Duodenal mucosa (tissue), 2 donors: ENCODE measurements around the gene SMIM36.
"Not testable (repeated sequence)": the region's sequence is repeated elsewhere in the genome, so short reads cannot be mapped to it uniquely, and the experiment has no call there.

ENCODE experiments used
- H3K27ac ChIP-seq: one replicate; pipeline ENCODE4 v1.7.0; 2013; ENCODE audit warnings: low read depth, low read length
- H3K27me3 ChIP-seq, 2 donors: one replicate each; pipeline ENCODE4 v1.7.0; 2013; ENCODE audit warnings: low read length in 2 of 2, control low read depth in 1 of 2; ENCODE audit not compliant: insufficient read depth in 2 of 2, control insufficient read depth in 1 of 2
- H3K36me3 ChIP-seq, 2 donors: one replicate each; pipeline ENCODE4 v1.7.0; 2013; ENCODE audit warnings: low read length in 2 of 2, control low read depth in 1 of 2; ENCODE audit not compliant: insufficient read depth in 2 of 2, control insufficient read depth in 1 of 2
- H3K4me1 ChIP-seq, 2 donors: one replicate each; pipeline ENCODE4 v1.7.0; 2013; ENCODE audit warnings: low read length in 2 of 2, control low read depth in 1 of 2; ENCODE audit not compliant: insufficient read depth in 2 of 2, control insufficient read depth in 1 of 2
- H3K4me3 ChIP-seq, 2 donors: one replicate each; pipeline ENCODE4 v1.7.0; 2013; ENCODE audit warnings: low read length in 2 of 2, low read depth in 1 of 2
- H3K9ac ChIP-seq, 2 donors: one replicate each; pipeline ENCODE4 v1.7.0; 2013; ENCODE audit warnings: low read length in 2 of 2, low read depth in 1 of 2
- H3K9me3 ChIP-seq, 2 donors: one replicate each; pipeline ENCODE4 v1.7.0; 2013; ENCODE audit warnings: low read length in 2 of 2, control low read depth in 1 of 2; ENCODE audit not compliant: control insufficient read depth in 1 of 2

The SMIM36 gene

DNA sequence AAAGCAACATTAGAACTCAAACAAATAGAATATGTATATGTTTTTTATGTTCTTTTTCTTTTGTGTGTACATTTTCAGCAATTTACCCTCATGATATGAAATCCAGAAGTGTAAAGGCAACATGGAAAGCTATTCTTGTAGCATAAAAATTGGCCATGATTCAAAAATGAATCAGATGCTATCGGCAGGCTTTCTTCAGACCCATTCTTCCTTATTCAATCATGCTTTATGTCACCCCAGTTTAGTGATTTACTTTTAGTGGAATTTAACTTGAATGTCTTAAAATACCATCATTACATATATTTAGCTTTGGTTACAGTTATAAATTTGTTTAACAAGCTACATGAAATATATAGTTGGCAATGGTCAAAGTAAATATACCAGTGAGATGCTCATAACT lies 21.4 kb upstream of the SMIM36 start:
- Histone ChIP-seq H3K4me1 (no peaks in the 10 kb centered on the region), H3K27me3 (no peaks in the 10 kb centered on the region), H3K9me3 (no peaks in the 10 kb centered on the region), H3K36me3 (no peaks in the 10 kb centered on the region), H3K27ac (no peak overlapping the region), H3K9ac (no peak overlapping the region), H3K4me3 (no peak overlapping the region)

DNA sequence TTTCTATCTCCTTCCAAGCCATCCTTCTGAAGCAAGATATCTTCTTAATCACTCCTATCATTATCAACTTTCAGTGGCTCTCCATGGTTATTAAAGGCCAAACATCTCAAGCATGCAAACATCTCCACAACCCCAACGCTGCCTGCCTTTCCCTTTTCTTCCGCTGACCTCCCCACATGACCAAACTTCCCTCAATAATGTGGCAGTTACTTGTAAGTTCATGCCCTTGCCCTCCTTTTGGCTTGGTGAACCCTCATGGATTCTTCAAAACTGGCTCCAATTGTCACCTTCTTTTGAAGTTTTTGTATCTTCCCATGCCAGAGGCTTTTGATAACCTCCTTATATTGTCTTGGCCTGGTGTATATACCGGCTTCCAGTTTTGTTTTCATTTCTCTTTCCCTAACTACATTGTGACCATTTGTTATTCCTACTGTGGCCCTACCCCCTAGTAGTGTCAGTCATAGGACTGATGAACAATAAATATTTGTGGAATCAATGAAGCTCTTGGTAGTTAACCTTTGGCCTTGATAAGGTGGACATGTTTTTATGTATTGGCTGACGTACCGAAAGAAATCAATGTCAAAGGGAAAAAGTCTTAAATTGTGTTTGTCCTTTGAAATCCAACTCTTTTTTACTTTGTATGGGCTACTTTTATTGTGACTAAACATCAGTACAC lies 19.9 kb upstream of the SMIM36 start:
- no peak overlapping the region for H3K27ac ChIP-seq
- H3K4me3 ChIP-seq, result no peak overlapping the region
- no peaks in the 10 kb centered on the region for H3K27me3 ChIP-seq
- H3K9me3 ChIP-seq, result no peaks in the 10 kb centered on the region
- no peaks in the 10 kb centered on the region for H3K4me1 ChIP-seq
- H3K9ac ChIP-seq, result no peak overlapping the region
- H3K36me3 ChIP-seq, result no peaks in the 10 kb centered on the region

DNA sequence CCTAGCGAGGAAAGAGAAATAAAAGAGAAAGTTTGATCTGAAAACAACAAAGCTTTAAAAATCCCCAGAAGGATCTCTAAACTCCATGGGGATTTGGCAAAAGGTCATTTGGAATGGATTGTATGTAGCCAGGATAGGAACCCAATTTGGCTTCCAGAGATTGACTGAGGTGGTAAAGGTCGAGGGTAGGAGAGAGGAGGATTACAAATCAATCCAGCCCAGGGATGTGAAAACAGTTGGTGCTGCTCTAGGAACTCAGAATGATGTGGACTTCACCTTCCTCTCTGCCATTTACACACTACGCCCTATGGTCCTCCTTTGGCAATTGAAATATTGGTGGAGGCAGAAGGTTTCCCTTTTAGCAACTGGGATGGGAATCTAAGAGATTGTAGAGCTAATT lies 18.8 kb upstream of the SMIM36 start:
- Histone ChIP-seq H3K36me3 (no peaks in the 10 kb centered on the region), H3K4me3 (no peak overlapping the region), H3K27ac (no peak overlapping the region), H3K9me3 (no peaks in the 10 kb centered on the region), H3K9ac (no peak overlapping the region), H3K4me1 (no peaks in the 10 kb centered on the region), H3K27me3 (no peaks in the 10 kb centered on the region)

DNA sequence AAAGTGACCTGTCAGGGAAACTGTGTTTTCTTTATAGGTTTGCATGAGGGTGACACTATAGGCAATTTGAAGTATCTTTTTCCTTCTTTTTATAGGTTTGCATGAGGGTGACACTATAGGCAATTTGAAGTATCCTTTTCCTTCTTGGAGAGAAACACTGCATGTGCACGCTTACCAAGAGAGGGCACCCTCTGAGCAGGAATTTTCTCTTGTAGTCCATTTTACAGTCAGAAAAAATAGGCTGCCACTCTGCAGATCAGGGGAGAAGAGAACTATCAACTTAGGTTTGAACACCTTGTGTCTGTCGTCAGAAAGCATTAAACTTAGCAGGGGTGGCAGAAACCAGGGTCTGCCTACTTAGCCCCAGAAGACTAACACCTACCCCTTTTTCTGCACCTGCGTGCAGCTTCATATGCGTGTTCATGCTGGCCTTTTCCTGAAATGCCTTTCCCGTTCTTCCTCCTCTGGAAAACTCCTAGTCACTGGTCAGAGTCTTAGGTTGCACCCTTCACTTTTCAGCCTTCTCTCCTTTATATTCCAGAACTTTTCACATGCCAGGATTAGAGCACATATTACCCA lies 16.4 kb upstream of the SMIM36 start:
- H3K4me1 ChIP-seq, result no peaks in the 10 kb centered on the region
- H3K9ac ChIP-seq, result no peak overlapping the region
- H3K27ac ChIP-seq, result no peak overlapping the region
- H3K4me3 ChIP-seq, result no peak overlapping the region
- H3K36me3 ChIP-seq, result no peaks in the 10 kb centered on the region
- H3K27me3 ChIP-seq, result no peaks in the 10 kb centered on the region
- H3K9me3 ChIP-seq, result no peaks in the 10 kb centered on the region

DNA sequence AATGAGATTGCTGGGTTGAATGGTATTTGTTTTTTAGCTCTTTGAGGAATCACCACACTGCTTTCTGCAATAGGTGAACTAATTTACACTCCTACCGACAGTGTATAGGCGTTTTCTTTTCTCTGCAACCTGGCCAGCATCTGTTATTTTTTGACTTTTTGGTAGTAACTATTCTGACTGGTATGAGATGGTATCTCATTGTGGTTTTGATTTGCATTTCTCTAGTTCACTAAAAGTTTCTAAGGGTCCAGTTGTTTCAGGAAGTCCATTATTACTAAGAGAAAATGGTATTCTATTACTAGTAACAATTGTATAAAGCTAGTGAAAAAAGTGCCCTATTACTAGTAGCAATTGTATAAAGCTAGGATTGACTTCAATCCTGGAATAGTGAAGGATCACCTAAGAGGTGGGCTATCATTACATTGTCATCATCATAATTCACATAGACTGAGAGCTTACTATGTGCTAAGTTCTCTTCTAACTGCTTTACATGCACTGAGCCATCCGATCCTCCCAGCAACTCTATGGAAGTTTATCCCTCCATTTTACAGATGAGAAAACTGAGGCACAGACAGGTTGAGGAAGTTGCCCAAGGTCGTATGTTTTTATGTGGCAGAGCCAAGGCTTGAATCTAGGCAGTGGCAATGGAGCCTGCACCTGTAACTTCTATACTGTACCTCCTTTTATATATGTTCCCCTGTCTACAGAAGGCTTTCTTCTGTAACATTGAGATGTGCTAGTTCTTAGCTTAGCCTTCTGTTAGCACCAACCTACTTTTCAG lies 13.4 kb upstream of the SMIM36 start:
- no peak overlapping the region for H3K27ac ChIP-seq
- no peaks in the 10 kb centered on the region for H3K27me3 ChIP-seq
- no peaks in the 10 kb centered on the region for H3K36me3 ChIP-seq
- H3K9me3 ChIP-seq, result no peaks in the 10 kb centered on the region
- no peak overlapping the region for H3K4me3 ChIP-seq
- no peak overlapping the region for H3K9ac ChIP-seq
- no peaks in the 10 kb centered on the region for H3K4me1 ChIP-seq

DNA sequence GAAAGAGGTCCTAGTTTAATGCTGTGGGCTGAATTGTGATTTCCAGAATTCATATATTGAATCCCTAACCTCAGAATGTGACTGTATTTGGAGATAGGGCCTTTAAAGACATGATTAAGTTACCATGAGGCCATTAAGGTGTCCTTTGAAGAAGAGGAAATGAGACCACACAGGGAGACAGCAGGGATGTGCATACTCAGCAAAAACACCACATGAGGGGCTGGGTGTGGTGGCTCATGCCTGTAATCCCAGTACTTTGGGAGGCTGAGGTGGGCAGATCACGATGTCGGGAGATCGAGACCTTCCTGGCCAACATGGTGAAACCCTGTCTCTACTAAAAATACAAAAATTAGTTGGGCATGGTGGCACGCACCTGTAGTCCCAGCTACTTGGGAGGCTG lies 11.8 kb upstream of the SMIM36 start:
- not testable (repeated sequence) for H3K27ac ChIP-seq, H3K36me3 ChIP-seq, H3K4me3 ChIP-seq, H3K9ac ChIP-seq, H3K9me3 ChIP-seq, H3K27me3 ChIP-seq, H3K4me1 ChIP-seq

DNA sequence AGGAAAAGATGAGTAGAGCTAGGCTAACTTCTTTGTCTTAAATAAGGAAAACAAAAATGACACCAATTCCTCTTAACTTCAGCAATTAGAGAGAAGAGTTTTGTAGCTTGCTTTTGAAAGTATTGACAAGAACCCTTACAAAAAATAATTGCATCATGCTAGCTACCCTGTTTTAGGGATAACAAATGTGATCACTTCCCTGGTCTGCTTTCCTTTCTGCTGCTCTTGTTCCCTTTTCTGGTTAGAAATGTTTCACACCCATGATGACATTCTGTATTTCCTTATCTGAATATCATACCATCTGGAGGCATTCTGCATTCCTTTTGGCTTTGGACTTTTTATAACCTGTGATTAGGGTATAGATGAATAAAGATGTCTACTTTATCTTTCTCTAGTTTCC lies 9.9 kb upstream of the SMIM36 start:
- no peaks in the 10 kb centered on the region for H3K27me3 ChIP-seq
- no peak overlapping the region for H3K27ac ChIP-seq
- no peaks in the 10 kb centered on the region for H3K4me1 ChIP-seq
- H3K4me3 ChIP-seq, result no peak overlapping the region
- H3K36me3 ChIP-seq, result no peaks in the 10 kb centered on the region
- H3K9me3 ChIP-seq, result no peaks in the 10 kb centered on the region
- H3K9ac ChIP-seq, result no peak overlapping the region

DNA sequence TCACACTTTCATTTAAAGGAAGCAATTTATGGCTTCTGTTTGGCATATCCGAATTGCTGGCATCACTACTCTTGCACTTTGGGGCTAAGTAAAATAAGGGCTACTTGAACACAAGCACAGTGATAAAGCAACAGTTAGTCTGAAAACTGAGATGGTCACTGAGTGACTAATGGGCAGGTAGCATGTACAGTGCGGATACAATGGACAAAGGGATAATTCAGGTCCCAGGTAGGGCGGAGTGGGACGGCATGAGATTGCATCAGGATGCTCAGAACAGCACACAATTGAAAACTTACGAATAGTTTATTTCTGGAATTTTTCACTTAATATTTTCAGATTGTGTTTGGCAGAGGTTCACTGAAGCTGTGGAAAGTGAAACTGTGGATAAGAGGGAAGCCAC lies 9.2 kb upstream of the SMIM36 start:
- H3K4me3 ChIP-seq, result no peak overlapping the region
- H3K4me1 ChIP-seq, result no peaks in the 10 kb centered on the region
- H3K27ac ChIP-seq, result no peak overlapping the region
- no peaks in the 10 kb centered on the region for H3K9me3 ChIP-seq
- no peaks in the 10 kb centered on the region for H3K36me3 ChIP-seq
- no peaks in the 10 kb centered on the region for H3K27me3 ChIP-seq
- H3K9ac ChIP-seq, result no peak overlapping the region

DNA sequence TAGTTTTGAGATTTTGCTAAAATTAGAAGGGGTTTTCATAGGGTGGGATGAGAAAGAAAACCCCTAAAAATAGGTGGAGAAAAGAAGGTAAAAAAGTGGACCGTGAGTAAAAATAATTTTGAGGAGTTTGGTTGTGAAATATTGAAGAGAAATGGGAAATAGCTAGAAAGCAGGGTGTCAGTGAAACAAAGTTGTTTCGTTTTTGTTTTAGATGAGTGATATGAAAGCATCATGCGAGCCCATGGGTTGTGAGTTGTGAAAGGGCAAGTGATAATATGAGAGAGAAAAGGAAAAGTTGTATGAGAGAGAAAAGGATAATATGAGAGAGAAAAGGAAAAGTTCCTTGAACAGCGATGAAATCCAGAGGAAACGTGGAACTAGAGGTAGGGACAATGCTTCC lies 7.3 kb upstream of the SMIM36 start:
- H3K36me3 ChIP-seq, result no peaks in the 10 kb centered on the region
- H3K9ac ChIP-seq, result no peak overlapping the region
- H3K4me1 ChIP-seq, result peaks cover 0 to 7% of the 10 kb centered on the region in 2 donors
- no peaks in the 10 kb centered on the region for H3K9me3 ChIP-seq
- no peak overlapping the region for H3K4me3 ChIP-seq
- H3K27me3 ChIP-seq, result no peaks in the 10 kb centered on the region
- H3K27ac ChIP-seq, result no peak overlapping the region

DNA sequence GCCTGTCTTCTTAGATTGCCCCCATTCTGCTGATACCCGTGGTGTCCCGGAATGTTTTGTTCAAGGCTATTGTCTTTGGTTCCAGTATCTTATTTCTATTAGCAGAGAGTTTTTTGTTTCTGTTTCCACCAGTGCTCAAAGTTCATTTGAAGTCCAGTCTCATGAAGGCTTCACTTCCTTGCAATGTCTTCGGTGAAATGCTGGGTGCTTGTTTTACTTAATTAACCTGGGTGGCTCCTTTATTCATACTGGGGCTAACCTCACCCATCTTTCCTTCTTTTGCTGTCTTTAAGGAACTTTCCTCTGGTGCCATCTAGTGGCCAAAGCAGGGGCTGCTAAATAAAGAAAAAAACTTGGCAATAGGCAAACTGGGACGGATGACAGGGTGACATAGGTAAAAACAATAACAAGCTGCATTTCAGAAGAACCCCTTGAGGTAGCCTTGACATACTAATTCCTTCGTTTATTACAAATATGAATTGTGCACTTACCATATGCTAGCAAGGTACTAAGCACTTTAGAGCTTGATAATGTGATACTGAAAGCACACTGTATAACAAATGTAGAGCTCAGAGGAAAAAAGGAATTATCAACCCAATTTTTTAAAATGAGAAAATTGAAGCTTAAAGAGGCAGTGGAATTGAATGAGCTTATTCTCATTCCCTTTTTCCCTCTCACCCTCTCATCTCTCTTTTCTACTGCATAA lies 2.8 kb upstream of the SMIM36 start:
- Histone ChIP-seq H3K27me3 (no peaks in the 10 kb centered on the region), H3K27ac (no peak overlapping the region), H3K4me1 (peaks cover 0 to 7% of the 10 kb centered on the region in 2 donors), H3K9ac (no peak overlapping the region), H3K9me3 (no peaks in the 10 kb centered on the region), H3K4me3 (no peak overlapping the region), H3K36me3 (no peaks in the 10 kb centered on the region)
